ENCODE data around the gene CFHR2.
"Not testable (repeated sequence)": the region's sequence is repeated elsewhere in the genome, so short reads cannot be mapped to it uniquely, and the experiment has no call there.

CFHR2 gene
- 0 to 0.13 (median 0) reads per million in 18 experiments for total RNA-seq

GRCh38 chr1:196943568-196943967 is at the start of gene CFHR2:
TSS of gene CFHR2 (plus strand) at chr1:196943738. CDS start at chr1:196943881, 143 bp downstream.
- not testable (repeated sequence) for DNase-seq

GRCh38 chr1:196896355-196896754 is 47.2 kb upstream of the CFHR2 start:
- DNase-seq = no peak

GRCh38 chr1:196897158-196897828 is 46.2 kb upstream of the CFHR2 start:
- DNase-seq = no peak

- no peak for DNase-seq
These were observed 41.2 kb upstream of the CFHR2 start for GRCh38 chr1:196902344-196902743.

- no peak for DNase-seq
These were observed 33.3 kb upstream of the CFHR2 start for GRCh38 chr1:196910215-196910614.

- not testable (repeated sequence) for DNase-seq
These were observed 31.3 kb upstream of the CFHR2 start for GRCh38 chr1:196912283-196912682.

- not testable (repeated sequence) for DNase-seq
These were observed 16.7 kb upstream of the CFHR2 start for GRCh38 chr1:196926839-196927238.

GRCh38 chr1:196932853-196933252 is 10.7 kb upstream of the CFHR2 start:
- not testable (repeated sequence) for DNase-seq

- DNase-seq = no peak
These were observed 9.9 kb upstream of the CFHR2 start for GRCh38 chr1:196933531-196934189.

- DNase-seq = not testable (repeated sequence)
These were observed 2.1 kb upstream of the CFHR2 start for GRCh38 chr1:196941474-196941873.

- DNase-seq = no peak
These were observed 8.3 kb downstream of the CFHR2 start for GRCh38 chr1:196951711-196952394.

- DNase-seq = no peak
These were observed 11.2 kb downstream of the CFHR2 start for GRCh38 chr1:196954778-196955177.

GRCh38 chr1:196955926-196956325 is 12.4 kb downstream of the CFHR2 start:
- no peak for DNase-seq

GRCh38 chr1:196960854-196961253 is 17.3 kb downstream of the CFHR2 start:
- no peak for DNase-seq

GRCh38 chr1:196970182-196970581 is 26.6 kb downstream of the CFHR2 start:
- no peak for DNase-seq

- no peak for DNase-seq
These were observed 32.7 kb downstream of the CFHR2 start for GRCh38 chr1:196976278-196976677.

GRCh38 chr1:196977278-196977677 is 33.7 kb downstream of the CFHR2 start, which contains the start of gene CFHR5:
TSS of gene CFHR5 (plus strand) at chr1:196977556. CDS start at chr1:196977665, 109 bp downstream.
- no peak for DNase-seq

- DNase-seq = no peak
These were observed 37.3 kb downstream of the CFHR2 start for GRCh38 chr1:196980859-196981258.

- not testable (repeated sequence) for DNase-seq
These were observed 38.7 kb downstream of the CFHR2 start for GRCh38 chr1:196982247-196982646.

GRCh38 chr1:196991919-196992651 is 48.5 kb downstream of the CFHR2 start:
- DNase-seq = not testable (repeated sequence)

GRCh38 chr1:196993916-196994315 is 50.4 kb downstream of the CFHR2 start:
- no peak for DNase-seq

GRCh38 chr1:196997423-196997822 is 53.9 kb downstream of the CFHR2 start:
- no peak for DNase-seq

GRCh38 chr1:197001828-197002227 is 58.3 kb downstream of the CFHR2 start:
- no peak for DNase-seq

Measured in inflammatory macrophage (primary cell).